Effector CD4-positive, alpha-beta T cell (primary cell): ENCODE measurements around the gene RIMOC1.
"Not testable (repeated sequence)": the region's sequence is repeated elsewhere in the genome, so short reads cannot be mapped to it uniquely, and the experiment has no call there.

Source experiments
- DNase-seq: peaks from one replicate; pipeline ENCODE4 v3.0.0-alpha.2; 2020

Gene RIMOC1

DNA sequence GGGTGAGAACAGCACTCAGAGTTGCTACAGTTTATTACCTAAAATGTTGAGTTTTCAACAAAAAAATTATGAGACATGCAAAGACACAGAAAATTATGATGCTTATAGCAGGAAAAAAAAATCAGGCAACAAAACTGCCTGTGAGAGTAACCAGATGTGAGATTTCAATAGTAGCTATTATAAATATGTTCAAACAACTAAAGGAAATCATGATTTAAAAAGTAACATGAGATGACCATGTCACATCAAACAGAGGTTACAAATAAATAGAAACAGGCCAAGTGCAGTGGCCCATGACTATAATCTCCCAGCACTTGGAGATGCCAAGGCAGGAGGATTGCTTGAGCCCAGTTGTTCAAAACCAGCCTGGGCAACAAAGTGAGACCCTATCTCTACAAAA is 12.1 kb upstream of the RIMOC1 start:
- DNase-seq: no peak

DNA sequence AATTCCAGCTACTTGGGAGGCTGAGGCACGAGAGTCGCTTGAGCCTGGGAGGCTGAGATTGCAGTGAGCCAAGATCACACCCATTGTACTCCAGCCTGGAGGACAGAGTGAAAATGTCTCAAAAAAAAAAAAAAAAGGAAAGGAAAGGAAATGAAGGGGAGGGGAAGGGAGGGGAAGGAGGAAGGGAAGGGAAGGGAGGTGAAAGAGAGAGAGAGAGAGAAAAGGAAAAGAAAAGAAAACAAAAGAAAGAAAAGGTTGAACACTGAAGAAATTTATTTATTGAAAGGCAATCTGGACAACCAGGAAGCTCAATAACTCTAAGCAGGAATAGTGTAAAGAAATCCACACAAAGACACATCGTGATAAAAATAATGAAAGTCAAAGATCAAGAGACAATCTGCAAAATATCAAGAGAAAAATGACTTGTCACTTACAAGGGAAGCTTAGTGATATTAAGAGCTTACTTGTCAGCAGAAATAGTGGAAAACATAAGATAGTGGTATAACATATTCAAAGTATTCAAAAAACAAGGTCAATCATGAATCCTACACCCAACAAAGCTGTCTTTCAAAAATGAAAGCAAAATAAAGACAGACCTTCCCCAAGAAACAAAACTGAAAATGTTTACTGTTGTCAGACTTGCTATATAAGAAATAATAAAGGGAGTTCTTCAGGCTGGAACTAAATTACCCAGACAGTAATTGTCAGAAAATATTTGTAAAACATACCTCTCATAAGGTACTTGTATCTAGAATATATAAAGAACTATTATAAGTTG is 10.9 kb upstream of the RIMOC1 start:
- no peak for DNase-seq

DNA sequence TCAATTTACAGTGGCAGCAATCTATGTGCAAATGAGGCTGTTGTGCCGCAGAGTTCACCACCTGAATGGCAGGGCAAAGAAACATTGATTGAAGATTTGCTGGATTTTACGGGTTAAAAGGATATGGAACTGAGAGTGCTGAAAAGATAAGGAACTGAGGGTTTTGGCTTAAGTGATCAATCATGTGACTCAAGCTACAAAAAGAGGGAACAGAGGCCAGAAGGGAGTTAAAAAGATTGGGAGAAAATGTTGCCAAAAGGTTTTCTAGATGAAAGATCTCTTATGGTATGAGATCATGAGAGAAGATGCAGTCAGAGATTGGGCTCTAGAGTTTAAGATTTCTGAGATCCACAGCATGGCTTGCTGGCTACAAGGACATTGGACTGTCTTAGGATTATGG is 7.9 kb upstream of the RIMOC1 start:
- no peak for DNase-seq

DNA sequence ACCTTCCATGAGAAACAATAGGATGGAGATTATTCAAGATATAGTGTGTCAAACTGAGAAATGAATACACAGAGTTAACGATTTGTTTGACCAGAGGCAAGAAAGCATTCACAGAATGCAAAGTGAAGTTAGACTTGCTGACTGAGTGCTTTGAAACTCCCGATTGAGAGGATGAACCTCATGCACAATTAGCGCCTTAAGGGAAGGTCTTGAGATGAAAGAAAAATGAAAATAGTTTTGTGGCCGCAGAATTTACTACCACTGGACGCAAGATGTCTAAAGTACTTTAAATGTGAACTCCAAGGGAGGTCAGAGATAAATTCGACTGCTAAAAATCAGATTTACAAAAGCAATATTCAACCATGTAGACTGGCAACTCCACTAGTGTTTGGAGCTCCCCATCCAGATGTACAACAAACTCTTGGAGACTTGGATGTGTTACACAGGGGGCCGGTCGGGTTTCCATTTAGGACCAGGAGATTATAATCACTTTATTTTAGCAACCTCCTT is 707 bp upstream of the RIMOC1 start:
- no peak for DNase-seq

DNA sequence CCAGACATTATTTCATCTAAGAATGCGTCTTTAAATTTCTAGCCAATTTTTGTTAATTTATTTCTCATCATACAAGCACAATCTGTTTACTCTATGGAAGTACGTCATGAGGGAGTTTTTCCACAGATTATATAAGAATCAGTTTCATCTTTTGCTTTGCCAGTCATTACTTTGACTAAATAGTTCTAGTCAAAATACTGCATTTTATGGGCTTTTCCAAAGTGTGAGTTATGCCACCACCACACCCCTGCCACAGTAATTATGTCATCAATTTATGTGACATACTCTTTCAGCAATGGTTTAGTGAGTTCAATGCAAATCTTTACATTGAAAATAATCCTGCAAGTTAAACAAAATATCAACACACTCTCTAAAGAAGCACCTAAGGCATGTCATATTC is 2.0 kb downstream of the RIMOC1 start:
- DNase-seq: no peak

DNA sequence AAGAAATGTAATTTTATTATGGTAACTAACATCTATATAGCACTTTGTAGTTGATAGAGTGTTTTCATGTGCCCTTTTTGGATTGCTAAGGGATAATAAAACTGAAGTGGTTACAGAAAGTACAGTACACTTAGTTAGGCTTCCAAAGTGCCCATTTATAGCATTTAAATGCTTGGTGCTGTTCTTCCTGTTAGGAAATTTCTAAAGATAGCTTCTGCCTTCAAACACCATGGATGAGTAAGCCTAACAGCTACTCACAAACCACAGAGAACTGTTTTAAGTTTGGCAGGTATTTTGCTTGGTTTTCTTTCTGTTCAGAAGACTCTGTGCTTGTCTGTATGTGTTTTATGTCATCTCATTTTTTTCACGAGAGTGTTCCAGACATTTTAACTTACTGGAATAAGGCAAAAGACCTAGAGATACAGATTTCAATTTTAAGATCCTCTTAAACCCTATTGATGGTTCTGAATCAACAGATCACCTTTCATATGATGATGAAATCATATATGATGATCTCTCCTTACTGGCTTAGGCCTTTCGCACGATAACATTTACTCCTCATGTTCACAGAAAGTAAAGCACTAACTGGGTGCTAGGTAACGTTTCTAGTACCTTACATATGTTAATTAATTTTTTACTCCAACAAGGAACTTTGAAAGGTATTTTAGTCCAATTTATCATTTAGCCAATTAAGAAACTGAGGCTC is 4.4 kb downstream of the RIMOC1 start:
- no peak for DNase-seq

DNA sequence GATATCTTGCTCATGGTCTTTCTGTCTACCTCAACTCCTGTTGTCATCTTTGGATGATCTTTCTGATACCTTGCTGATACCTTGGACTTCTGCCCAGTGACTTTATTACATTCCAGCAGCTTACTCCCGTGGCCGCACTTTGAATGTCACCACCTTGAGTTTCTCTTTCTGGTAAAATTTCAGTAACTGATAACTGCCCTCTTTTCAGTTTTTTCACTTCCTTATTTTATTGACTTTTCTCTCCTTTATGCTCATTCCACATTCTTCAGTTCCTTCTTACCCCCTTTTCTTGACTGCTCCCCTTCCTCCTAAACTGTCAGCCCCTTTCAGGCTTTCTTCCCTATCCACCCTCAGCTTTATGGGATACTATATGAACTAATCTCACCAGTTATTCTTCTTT is 14.0 kb downstream of the RIMOC1 start:
- no peak for DNase-seq

DNA sequence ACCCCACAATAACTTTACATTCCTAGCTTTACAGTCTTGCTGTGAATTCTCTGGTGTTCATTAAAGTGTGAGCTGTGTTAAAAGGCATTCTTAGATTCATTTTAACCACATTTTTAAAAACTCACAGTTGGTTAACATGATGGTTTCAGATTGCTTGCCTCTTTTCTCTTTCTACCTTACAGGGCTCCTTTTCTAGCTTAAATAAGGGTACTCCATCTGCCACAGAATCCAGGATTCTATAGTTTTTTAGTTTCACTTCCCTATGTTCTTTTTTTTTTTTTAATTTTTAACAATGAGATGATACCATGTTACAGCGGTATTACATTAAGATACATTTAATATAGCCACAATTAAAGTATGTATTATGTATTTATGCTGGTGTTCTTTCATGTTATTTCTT is 17.0 kb downstream of the RIMOC1 start:
- DNase-seq: no peak

DNA sequence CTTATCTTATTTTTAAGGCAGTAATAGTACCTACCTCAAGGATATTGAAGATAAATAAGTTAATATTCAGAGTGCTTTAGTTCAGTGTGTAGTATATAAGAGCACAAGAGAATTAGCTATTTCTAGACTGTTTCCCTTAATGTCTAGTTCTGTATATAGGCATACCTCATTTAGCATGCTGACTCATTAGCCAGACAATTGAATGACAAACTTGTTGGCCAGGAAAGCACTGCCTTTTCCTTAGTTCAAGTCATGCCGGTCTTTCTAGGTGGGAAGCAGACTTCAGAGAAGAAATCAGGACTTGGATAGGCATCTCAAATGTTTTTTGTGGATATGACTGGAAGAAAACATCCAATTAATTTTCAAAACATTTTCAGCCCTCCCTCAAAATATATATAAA is 17.7 kb downstream of the RIMOC1 start:
- DNase-seq: no peak

DNA sequence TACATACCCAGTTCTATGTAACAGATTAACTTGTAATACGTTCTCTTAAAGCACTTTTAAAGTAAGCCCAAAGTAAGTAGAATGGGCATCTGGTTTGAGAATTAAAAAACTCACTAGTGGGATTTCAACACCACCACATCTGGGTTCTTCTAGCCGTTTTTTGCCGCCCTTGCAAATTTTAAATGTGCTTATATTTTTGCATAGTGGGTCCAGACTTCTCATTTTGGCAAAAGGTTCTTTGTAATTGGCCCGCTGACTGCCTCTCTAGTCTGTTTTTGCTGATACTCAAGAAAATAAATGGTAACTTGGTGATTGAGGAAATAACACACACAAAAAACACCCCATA is 20.4 kb downstream of the RIMOC1 start:
- no peak for DNase-seq

DNA sequence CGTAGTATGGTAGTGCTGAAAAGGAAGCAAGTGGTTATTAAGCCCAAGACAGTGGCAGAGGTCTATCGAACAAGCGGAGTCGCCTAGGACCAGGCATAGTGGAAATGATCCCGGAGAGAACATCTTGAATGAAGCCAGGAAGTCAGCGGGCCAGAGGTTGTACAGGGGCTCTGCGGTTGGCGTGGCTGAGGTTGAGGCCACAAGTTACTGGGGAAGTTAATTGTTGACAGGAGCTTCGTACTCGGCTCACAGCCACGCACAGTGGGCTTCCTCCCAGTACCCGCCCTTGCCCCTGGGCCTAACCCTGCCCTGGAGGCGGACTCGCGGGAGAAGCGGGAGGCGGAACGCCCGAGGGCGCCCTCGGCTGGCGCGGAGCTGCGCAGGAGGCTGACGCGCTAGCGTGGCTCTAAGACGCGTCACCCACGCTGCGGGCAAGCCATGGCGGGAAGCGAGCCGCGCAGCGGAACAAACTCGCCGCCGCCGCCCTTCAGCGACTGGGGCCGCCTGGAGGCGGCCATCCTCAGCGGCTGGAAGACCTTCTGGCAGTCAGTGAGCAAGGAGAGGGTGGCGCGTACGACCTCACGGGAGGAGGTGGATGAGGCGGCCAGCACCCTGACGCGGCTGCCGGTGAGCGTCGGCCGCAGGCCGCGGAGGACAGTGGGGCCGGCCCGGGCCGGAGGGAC is 20.9 kb downstream of the RIMOC1 start, which contains the start of gene FBXO4:
Gene FBXO4, plus strand, starts transcription at position 410 of the 683 bp plus-strand sequence. Its CDS starts 29 bp downstream, at position 439.
- DNase-seq: peak; percentile 83

DNA sequence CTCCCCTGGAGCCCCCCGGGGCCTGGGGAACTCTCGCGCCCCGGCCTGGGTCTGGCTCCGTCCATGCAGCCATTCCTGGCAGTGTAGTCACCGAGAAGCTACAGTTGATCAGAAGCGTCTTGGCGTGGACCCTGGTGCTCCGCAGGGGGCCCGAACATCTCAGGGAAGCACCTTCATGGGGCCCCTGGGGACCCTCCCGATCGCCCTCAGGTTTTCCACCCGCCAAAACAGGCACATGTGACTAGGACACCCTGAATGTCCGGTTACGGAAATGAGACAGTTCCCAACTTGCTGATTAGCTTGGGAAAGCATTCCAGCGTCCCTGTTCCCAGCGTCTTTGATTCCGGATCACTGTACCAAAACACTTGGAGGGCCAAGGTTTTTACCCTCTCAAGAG is 21.4 kb downstream of the RIMOC1 start:
- DNase-seq: no peak

DNA sequence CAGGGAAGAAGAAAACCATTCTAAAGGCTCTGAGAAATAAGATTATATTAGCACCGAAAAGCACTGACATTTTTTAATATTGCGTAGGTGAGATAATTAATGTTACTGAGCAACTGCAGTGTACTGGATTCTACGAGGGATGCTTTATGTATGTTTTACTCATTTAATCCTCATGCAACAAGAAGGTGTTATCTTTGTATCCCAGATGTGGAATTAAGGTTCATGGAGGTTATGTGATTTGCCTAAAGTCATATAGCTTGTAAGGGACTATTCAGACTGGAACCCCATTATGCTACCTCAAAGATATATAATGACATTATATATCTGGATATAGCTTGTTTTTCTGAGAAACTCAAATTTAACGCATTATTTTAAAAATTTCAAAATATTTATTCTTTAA is 23.5 kb downstream of the RIMOC1 start:
- no peak for DNase-seq

DNA sequence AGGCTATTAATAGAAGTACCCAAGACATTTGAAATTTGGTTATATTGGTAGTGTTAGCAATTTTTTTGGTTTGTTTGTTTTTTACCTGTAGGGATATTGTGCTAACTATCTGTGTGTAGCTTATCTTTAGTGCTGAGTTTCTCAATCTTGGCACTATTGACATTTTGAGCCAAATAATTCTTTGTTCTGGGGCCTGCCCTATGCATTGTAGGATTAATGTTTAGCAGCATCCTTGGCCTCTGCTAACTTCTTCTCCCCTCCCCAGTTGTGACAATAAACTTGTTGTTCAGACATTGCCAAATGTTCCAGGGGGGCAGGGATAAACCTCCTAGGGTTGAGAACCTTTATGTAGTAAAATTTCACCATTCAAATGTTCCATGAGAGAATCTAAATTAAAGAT is 24.9 kb downstream of the RIMOC1 start:
- no peak for DNase-seq

DNA sequence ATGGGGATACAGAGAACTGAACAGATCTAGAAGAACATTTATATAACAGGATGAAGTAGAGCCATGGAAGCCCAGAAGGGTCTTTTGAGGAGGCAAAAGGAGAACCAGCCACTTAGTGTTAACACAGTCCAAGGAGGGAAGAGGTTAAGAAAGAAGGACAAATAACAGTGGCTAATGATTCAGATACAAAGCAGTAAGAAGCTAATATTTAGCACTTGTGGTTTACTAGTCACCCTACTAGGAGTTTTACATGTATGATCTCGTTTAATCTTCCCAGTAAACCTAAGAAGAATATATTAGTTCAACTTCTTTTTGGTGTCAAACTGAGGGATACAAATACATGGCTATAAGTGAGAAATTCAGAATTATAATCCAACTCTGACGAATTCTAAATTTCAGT is 28.6 kb downstream of the RIMOC1 start:
- no peak for DNase-seq

DNA sequence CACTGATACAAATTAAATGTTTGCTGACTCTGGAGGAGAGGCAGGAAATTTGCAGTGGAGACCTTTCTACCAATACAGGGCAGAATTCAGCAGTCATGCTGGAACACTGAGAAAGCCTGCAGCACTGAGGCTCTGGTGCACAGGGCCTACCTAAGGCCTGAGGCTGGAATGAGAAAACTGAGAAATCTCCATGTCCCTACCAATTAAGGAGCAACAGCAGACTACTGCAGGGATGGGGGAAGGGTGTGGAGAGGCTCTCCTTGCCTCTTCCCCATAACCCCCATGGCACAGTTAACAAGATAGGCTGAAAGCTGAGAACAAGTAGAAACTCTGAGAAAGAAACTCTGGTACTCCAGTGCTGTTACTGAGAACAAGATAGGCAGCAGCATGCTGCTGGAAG is 31.4 kb downstream of the RIMOC1 start:
- DNase-seq: no peak

DNA sequence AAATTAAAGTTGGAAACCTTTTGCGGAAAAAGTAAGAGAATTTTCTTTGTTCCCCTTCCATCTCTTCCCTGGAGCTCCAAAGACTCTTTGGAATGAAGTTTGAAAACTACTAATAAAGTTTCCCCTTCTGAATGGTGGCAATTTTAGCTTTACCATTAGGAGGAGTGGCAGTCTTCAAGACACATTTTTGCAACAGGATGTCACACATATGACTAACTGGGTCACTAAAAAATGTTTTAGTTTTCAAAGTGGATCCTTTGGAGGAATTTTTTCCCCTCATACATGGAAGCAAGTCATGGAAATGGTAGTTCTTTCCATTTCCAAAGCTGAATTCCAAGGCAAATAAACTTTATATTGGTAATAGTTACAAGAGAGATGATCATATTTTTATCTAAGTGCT is 36.5 kb downstream of the RIMOC1 start:
- DNase-seq: no peak

DNA sequence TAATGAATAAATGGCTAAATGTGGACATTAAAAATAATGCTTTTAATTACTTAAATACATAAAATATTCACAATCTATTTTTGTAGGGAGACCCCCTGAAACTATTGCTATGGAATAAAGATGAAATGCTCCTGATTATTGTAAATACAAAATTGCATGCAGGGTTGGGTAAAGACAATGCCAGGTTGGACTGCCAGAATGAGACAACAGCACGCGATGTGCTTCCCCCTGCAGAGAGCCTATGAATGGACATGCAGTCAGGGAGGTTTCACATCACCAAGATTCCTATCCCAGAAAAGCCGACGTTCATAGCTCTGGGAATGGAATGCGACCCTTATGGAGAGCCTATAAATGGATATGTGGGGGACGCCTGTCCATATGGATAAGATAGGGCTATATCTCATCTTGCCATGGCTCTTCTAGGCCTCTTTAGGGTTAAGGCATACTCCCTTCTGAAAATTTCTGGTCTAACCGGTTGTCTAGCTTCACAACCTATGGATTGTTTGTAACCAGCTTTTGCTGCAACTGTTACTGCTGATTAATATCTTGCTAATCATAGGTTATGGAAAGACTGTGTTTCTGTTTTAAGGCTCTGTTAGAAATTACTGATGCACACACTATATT is 41.3 kb downstream of the RIMOC1 start:
- DNase-seq: not testable (repeated sequence)

DNA sequence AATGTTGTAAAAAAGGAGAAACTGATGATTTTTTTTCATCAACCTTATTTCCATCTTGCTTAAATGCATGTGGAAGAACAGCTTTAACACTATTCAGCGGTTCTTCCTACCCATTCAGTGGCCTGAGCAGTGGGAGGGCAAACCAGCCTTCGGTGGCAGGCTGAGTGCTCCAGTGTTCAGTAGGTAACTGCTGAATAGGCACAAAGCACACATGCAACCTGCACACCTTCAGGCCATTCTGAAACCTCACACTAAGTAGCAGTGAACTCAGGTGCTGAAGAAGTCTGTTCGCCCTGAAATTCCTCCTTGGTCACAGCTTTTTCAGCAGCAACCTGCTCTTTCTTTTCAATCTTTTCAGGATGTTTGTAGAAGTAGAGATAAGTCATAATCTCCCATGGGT is 47.1 kb downstream of the RIMOC1 start:
- no peak for DNase-seq
